Measurements from ENCODE around the gene HERC5.
"Not testable (repeated sequence)": the region's sequence is repeated elsewhere in the genome, so short reads cannot be mapped to it uniquely, and the experiment has no call there.

Gene HERC5

DNA sequence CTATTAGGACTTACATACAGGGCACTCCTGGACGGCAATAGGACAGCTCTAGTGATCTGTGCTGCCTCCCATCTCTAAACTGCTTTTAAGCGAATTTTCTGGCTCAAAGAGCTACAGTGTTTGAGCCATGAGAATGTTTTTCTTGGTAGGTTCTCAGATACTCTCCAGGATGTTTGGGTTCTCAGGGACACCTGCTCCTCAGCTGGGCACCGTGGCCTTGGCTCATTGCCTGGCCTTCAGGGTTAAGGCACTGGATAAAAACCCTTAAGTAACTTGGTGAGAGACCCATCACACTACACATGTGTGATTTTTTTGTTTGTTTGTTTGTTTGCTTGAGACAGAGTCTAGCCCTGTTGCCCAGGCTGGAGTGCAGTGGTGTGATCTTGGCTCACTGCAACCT lies 38.5 kb upstream of the HERC5 start:
- TF ChIP-seq, protein P1, sequence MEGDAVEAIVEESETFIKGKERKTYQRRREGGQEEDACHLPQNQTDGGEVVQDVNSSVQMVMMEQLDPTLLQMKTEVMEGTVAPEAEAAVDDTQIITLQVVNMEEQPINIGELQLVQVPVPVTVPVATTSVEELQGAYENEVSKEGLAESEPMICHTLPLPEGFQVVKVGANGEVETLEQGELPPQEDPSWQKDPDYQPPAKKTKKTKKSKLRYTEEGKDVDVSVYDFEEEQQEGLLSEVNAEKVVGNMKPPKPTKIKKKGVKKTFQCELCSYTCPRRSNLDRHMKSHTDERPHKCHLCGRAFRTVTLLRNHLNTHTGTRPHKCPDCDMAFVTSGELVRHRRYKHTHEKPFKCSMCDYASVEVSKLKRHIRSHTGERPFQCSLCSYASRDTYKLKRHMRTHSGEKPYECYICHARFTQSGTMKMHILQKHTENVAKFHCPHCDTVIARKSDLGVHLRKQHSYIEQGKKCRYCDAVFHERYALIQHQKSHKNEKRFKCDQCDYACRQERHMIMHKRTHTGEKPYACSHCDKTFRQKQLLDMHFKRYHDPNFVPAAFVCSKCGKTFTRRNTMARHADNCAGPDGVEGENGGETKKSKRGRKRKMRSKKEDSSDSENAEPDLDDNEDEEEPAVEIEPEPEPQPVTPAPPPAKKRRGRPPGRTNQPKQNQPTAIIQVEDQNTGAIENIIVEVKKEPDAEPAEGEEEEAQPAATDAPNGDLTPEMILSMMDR (conservative IDR thresholded peaks at IDR 0.05; ENCODE audit: low read depth, low read length), result no peak
- H3K4me3 ChIP-seq (ENCODE audit: low read depth, low read length), result no peak overlapping the region
- peak; percentile 9 for DNase-seq (ENCODE audit: low read depth)

DNA sequence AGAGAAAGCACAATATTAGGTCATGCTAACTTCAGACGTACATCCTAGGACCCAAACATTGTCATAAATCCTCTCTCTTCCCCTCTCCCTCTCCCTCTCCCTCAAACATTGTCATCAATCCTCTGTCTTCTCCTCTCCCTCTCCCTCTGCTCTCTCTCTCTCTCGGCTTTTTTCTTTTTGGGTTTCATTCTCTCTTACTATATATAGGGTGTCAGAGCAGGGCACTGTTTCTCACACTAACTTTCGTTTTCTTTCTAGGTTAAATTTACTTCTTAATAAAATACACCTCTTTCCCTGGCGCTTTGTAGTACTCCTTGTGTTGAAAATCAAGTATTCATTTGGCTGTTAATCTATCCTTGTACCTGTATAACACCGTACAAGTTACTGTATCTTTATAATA lies 37.0 kb upstream of the HERC5 start:
- no peak for DNase-seq (ENCODE audit: low read depth)
- no peak overlapping the region for H3K4me3 ChIP-seq (ENCODE audit: low read depth, low read length)
- TF ChIP-seq, protein P1 (conservative IDR thresholded peaks at IDR 0.05; ENCODE audit: low read depth, low read length), result no peak

DNA sequence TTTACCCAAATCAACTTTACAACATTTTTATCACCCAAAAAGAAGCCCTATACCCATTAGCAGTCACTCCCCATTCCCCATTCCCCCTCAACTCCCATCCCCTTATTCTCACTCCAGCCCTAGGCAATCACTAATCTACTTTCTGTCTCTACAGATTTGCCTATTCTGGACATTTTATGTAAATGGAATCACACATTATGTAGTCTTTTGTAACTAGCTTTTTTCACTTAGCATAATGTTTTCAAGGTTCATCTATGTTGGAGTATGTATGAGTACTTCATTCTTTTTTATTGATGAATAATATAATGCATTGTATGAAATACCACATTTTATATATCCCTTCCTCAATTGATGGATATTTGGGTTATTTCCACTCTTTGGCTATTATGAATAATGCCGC lies 36.1 kb upstream of the HERC5 start:
- TF ChIP-seq, protein P1 (conservative IDR thresholded peaks at IDR 0.05; ENCODE audit: low read depth, low read length), result no peak
- H3K4me3 ChIP-seq (ENCODE audit: low read depth, low read length), result no peak overlapping the region
- DNase-seq (ENCODE audit: low read depth), result no peak

DNA sequence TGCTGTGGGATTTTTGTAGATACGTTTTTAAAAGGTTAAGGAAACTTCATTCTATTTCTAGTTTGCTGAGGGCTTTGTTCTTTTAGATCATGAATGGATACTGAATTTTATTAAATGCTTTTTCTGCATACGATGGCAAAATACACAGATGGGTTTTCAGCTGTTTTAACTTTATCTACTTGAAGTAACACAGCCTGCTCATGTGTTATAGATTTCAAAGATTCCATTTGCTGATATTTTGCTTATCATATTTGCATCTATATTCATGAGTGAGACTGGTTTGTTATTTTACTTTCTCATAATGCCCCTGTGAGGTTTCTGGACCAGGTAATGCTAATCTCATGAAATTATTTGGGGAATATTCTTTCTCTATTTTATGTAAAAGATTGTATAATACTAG lies 34.5 kb upstream of the HERC5 start:
- DNase-seq (ENCODE audit: low read depth), result no peak
- H3K4me3 ChIP-seq (ENCODE audit: low read depth, low read length), result no peak overlapping the region
- TF ChIP-seq, protein P1 (conservative IDR thresholded peaks at IDR 0.05; ENCODE audit: low read depth, low read length), result no peak

DNA sequence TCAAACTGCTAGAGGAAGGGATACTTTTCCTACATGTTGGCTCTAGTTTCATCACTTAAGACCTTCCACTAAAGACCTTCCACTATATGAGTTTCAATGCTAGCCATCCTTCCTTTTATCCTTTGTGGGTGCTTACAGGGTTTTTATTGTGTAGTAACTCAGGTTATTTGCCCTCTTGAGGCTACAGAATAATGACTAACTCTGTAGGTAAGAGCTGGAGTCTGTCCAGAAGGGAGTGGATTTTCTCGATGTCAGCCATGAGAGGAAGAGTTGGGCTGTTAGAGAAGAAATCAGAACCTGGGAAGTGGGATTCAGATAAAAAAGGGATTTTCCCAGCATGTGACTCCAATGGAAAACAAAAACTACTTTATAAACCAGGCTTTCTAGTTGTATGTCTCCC lies 27.5 kb upstream of the HERC5 start:
- no peak overlapping the region for H3K4me3 ChIP-seq (ENCODE audit: low read depth, low read length)
- TF ChIP-seq, protein P1 (conservative IDR thresholded peaks at IDR 0.05; ENCODE audit: low read depth, low read length), result no peak
- no peak for DNase-seq (ENCODE audit: low read depth)

DNA sequence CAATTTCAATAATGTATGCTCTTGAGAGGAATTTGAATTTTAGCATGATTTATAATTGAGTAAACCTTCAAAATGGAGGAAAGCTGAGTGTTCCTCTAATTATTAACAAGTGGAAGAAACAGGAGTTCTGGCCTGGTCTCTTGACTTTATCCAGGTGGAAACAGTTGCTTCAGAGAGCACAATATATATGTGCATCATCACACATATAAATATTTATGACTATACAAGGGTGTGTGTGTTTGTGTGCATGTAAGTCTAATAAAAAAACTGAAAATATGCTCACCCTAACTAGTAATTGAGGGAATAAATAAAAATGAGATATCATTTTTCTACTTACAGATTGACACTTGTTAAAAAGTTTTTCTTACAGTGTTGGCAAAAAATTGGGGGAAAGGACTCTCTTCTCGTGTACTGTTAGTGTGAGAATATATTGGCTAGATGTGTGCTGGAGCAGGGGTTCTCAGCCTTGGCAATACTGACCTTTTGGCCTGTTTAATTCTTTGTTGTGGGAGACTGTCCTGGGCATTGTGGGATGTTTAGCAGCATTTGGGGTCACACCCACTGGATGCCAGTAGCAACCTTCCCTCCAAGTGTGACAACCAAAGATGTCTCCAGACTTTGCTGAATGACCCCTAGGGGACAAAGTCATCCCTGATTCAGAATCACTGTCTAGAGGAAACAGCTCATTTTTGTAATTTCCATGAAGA lies 20.8 kb upstream of the HERC5 start:
- TF ChIP-seq, protein P1 (conservative IDR thresholded peaks at IDR 0.05; ENCODE audit: low read depth, low read length), result no peak

DNA sequence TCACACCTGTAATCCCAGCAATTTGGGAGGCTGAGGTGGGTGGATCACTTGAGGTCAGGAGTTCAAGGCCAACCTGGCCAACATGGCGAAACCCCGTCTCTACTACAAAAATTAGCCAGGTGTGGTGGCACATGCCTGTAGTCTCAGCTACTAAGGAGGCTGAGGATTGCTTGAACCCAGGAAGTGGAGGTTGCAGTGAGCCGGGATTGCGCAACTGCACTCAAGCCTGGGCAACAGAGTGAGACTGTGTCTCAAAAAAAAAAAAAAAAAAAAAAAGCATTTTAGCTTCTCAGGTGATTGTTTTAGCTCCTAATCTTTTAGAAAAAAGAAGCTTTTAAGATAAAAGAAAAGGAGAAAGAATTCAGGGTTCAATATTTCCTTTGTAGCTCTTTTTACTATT lies 19.0 kb upstream of the HERC5 start:
- not testable (repeated sequence) for H3K4me3 ChIP-seq (ENCODE audit: low read depth, low read length); DNase-seq (ENCODE audit: low read depth)

More for the DNA sequence above, 20.8 kb upstream of the HERC5 start:
- no peak for DNase-seq (ENCODE audit: low read depth)
- no peak overlapping the region for H3K4me3 ChIP-seq (ENCODE audit: low read depth, low read length)

All from choroid plexus epithelial cell (primary cell).